Type B pancreatic cell (in vitro differentiated cells): ENCODE measurements around the gene CYB561D2. TPM values are rescaled to one million over a fixed set of nuclear protein-coding genes. Genes with fewer than 3 reads are reported as not detected.

Experiments
- DNase-seq: peaks from one replicate; pipeline ENCODE4 v3.0.0; 2021; ENCODE audit warnings: mixed read lengths; ENCODE audit not compliant: unreplicated experiment; ENCODE audit errors: extremely low spot score
- H3K27ac Mint-ChIP-seq: 2 replicates; pipeline ENCODE4 v1.8.0; 2021; ENCODE audit warnings: mild to moderate bottlenecking, mixed read lengths
- H3K27me3 Mint-ChIP-seq: 2 replicates; pipeline ENCODE4 v1.8.0; 2021; ENCODE audit warnings: mixed read lengths
- H3K36me3 Mint-ChIP-seq: 2 replicates; pipeline ENCODE4 v1.8.0; 2021; ENCODE audit warnings: mixed read lengths
- H3K4me1 Mint-ChIP-seq: one replicate; pipeline ENCODE4 v1.8.0; 2021; ENCODE audit warnings: mixed read lengths; ENCODE audit not compliant: unreplicated experiment
- H3K4me3 Mint-ChIP-seq: 2 replicates; pipeline ENCODE4 v1.8.0; 2021; ENCODE audit warnings: mild to moderate bottlenecking, mixed read lengths
- H3K9me3 Mint-ChIP-seq: 2 replicates; pipeline ENCODE4 v1.8.0; 2021; ENCODE audit warnings: mixed read lengths
- total RNA-seq: library from RNA; stranded (reverse); gene quantifications from 2 replicates; pipeline ENCODE4 v1.2.1, GENCODE V29; 2021; ENCODE audit warnings: low replicate concordance
- TF ChIP-seq, protein P1 (sequence below): fragments of 200-600 bp; sonication (generic); conservative IDR thresholded peaks from 2 replicates; pipeline ENCODE4 v1.5.0; 2021; ENCODE audit warnings: antibody characterized with exemption, mild to moderate bottlenecking

Gene CYB561D2
- total RNA-seq, 1 donor from 2014 or later, result 10.1 TPM

DNA sequence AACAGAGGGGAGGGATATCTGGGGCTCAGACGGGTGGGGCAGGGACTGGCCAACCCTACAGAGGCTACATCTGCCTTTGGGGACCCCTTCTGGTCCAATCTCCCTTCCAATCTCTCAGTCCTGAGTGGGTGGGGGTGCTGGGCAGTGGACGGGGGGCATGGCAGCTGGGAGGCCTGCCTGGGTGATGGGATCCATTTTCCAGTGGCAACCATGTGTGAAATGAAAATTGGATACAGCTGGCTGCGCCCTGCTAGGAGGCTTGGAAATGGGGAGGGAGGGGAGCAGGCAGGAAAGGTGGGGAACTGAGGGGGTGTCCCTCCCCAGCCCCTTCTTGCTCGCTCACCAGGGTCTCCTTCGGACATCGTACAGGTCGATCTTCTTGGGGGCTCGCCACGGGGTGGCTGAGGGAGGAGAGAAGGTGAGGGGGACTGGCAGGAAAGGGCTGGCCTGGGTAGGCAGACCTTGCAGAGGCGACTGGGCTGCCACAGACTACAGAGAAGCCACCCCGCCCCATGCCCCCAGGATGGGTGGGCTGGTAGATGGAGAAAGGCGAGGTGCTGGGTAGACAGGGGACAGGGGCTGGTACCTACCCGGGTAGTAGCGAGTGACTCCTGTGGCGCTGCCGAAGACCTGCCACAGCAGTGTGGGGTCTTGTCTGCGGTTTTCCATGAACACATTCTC lies 29.9 kb downstream of the CYB561D2 start:
- H3K4me3 Mint-ChIP-seq, result no peak overlapping the region
- H3K36me3 Mint-ChIP-seq, result no peaks in the 10 kb centered on the region
- peaks cover 31% of the 10 kb centered on the region for H3K4me1 Mint-ChIP-seq
- no peaks in the 10 kb centered on the region for H3K9me3 Mint-ChIP-seq
- no peaks in the 10 kb centered on the region for H3K27me3 Mint-ChIP-seq
- no peak for DNase-seq
- TF ChIP-seq, protein P1, sequence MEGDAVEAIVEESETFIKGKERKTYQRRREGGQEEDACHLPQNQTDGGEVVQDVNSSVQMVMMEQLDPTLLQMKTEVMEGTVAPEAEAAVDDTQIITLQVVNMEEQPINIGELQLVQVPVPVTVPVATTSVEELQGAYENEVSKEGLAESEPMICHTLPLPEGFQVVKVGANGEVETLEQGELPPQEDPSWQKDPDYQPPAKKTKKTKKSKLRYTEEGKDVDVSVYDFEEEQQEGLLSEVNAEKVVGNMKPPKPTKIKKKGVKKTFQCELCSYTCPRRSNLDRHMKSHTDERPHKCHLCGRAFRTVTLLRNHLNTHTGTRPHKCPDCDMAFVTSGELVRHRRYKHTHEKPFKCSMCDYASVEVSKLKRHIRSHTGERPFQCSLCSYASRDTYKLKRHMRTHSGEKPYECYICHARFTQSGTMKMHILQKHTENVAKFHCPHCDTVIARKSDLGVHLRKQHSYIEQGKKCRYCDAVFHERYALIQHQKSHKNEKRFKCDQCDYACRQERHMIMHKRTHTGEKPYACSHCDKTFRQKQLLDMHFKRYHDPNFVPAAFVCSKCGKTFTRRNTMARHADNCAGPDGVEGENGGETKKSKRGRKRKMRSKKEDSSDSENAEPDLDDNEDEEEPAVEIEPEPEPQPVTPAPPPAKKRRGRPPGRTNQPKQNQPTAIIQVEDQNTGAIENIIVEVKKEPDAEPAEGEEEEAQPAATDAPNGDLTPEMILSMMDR, result no peak
- H3K27ac Mint-ChIP-seq, result no peak overlapping the region

DNA sequence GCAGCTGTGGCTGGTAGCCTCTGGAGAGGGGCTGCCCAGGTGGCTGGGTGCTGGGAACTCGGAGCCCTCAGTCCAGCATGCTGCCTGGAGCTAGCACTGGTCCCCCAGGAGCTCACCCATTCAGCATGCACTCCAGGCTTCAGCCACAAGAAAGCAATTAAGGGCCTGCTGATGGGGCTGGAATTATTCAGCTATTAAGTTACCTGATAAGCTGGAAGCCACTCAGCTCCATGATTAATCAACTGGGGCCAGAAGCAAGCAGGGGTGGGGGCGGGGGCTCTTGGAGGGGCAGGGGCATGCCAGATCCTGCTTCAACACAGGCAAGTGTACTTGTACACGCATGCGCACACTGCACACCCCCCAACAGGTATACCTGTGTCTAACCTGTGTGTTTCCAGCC lies 30.7 kb downstream of the CYB561D2 start:
- no peaks in the 10 kb centered on the region for H3K9me3 Mint-ChIP-seq
- TF ChIP-seq, protein P1, result no peak

DNA sequence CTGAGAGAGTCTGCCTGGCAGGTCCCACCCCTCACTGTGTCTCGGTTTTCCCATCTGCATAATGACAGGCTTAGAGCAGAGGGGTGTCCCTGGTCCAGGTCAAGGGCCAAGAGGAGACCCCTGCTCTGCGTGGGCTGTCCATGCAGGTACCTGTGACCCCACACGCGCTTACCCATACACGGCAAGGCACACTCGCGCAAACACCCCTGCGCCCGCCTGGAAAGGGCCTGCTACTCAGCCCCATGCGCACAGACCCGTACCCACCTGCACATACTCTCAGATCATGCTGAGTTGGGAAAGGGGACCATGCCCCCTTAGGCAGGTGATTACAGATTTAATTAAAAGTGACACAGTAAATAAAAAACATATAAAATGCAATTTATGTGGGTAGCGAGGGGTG lies 32.1 kb downstream of the CYB561D2 start:
- Mint-ChIP-seq H3K9me3 (no peaks in the 10 kb centered on the region), H3K27me3 (no peaks in the 10 kb centered on the region), H3K4me1 (peaks cover 32% of the 10 kb centered on the region), H3K27ac (no peak overlapping the region), H3K36me3 (no peaks in the 10 kb centered on the region), H3K4me3 (no peak overlapping the region)
- no peak for DNase-seq
- TF ChIP-seq, protein P1, result no peak

More for the DNA sequence above, 30.7 kb downstream of the CYB561D2 start:
- Mint-ChIP-seq H3K4me1 (peaks cover 36% of the 10 kb centered on the region), H3K36me3 (no peaks in the 10 kb centered on the region), H3K27me3 (no peaks in the 10 kb centered on the region), H3K27ac (no peak overlapping the region), H3K4me3 (no peak overlapping the region)
- no peak for DNase-seq

DNA sequence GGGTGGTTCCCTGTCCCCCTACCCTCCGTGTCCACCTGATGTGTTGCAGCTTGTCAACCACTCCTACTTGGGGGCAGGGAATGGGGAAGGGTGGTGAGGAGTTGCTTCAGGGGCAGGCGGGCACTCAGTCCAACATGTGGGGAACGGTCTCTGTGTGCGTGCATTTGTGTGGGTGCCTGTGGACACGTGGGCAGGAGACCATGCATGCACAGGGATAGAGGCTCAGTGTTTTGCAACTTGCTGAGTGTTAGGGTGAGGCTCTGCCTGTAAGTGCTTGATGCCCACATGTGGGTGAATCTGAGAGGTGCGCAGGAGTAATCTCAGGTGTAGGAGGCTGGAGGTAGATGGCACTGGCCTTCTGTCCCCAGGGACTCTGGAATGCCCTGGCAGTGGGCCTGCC lies 33.1 kb downstream of the CYB561D2 start:
- Mint-ChIP-seq H3K4me1 (peaks cover 29% of the 10 kb centered on the region), H3K27ac (no peak overlapping the region), H3K4me3 (peak overlapping the region; percentile 26), H3K9me3 (no peaks in the 10 kb centered on the region), H3K36me3 (no peaks in the 10 kb centered on the region), H3K27me3 (no peaks in the 10 kb centered on the region)
- TF ChIP-seq, protein P1, result no peak
- DNase-seq, result no peak

DNA sequence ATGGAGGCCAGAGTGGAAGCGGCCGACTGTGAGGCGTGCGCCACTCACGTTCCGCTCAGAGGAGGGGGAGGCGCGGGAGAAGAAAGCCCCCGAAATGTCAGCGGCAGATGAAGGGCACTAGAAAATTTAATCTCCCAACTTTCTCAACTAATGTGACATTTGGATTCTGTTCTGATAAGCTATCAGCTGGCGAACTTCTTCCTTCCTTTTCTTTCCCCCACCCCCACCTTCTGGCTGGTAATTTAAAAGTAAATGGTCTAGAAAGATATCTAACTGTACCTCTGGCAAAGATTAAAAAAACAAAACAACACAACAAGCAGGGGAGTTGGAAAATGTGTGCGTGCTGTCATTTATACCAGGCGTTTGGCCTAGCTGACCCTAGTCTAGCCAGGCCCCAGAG lies 35.1 kb downstream of the CYB561D2 start:
- TF ChIP-seq, protein P1, result no peak

More for the DNA sequence above, 35.1 kb downstream of the CYB561D2 start:
- Mint-ChIP-seq H3K27me3 (no peaks in the 10 kb centered on the region), H3K4me3 (no peak overlapping the region), H3K27ac (no peak overlapping the region), H3K36me3 (no peaks in the 10 kb centered on the region), H3K4me1 (peaks cover 21% of the 10 kb centered on the region), H3K9me3 (no peaks in the 10 kb centered on the region)
- DNase-seq, result no peak
